A549 (cell line): ENCODE results near the gene PTRH1. TPM values are rescaled to one million over a fixed set of nuclear protein-coding genes. Genes with fewer than 3 reads are reported as not detected.

ENCODE experiments used
- ATAC-seq, 2 experiments: fragments of 200-7000 bp in 1 of 2; fragments of >200 bp in 1 of 2; cut with Nextera tagmentation in 1 of 2; cut with Tn5 transposase in 1 of 2; 3 replicates each; pipeline versions ENCODE4 v1.8.0 to v1.9.1; 2018 to 2020; ENCODE audit warnings: mild to moderate bottlenecking in 1 of 2, moderate library complexity in 1 of 2
- CTCF ChIA-PET: fragments of 300-600 bp; sonication (Branson Sonifier 250); formaldehyde crosslinking; extraction: SDS; loops from one replicate; lab custom pipeline; 2021; ENCODE audit warnings: antibody characterized with exemption, inconsistent platforms; lab: Yijun Ruan, JAX
- POLR2A ChIA-PET: fragments of 350-600 bp; formaldehyde crosslinking; extraction: SDS; loops from one replicate; lab custom pipeline; 2021; ENCODE audit warnings: antibody characterized with exemption, inconsistent platforms; lab: Yijun Ruan, JAX
- DNase-seq, 2 experiments: peaks; one replicate each; pipeline versions ENCODE4 v3.0.0 to v3.0.0-alpha.2; 2011 to 2016; ENCODE audit warnings: low read depth in 1 of 2, low spot score in 1 of 2
- FAIRE-seq: peaks from 2 replicates; lab custom pipeline; 2011; peaks lifted over from hg19 to GRCh38; lab: Jason Lieb, UNC
- H3K27ac ChIP-seq, 2 experiments: fragments of >200 bp; sonication (Bioruptor Twin); formaldehyde crosslinking; 3 replicates each; pipeline ENCODE4 v1.5.1; 2016 to 2017
- H3K4me1 ChIP-seq: fragments of >200 bp; sonication (Bioruptor Twin); formaldehyde crosslinking; 3 replicates; pipeline ENCODE4 v1.6.1; 2016
- H3K4me2 ChIP-seq: fragments of >200 bp; sonication (Bioruptor Twin); formaldehyde crosslinking; 3 replicates; pipeline ENCODE4 v1.6.1; 2016
- H3K4me3 ChIP-seq: fragments of >200 bp; sonication (Bioruptor Twin); formaldehyde crosslinking; 3 replicates; pipeline ENCODE4 v1.5.1; 2016
- H3K9me3 ChIP-seq: fragments of >200 bp; sonication (Bioruptor Twin); formaldehyde crosslinking; 3 replicates; pipeline ENCODE4 v1.6.1; 2016
- CBX2 ChIP-seq: fragments of 200-600 bp; sonication (generic); IDR thresholded peaks from 2 replicates; pipeline ENCODE4 v1.6.1; 2016; ENCODE audit warnings: low read depth, mild to moderate bottlenecking, borderline replicate concordance
- CBX8 ChIP-seq: fragments of 200-600 bp; sonication (generic); IDR thresholded peaks from 2 replicates; pipeline ENCODE4 v1.6.1; 2016
- CHD2 ChIP-seq: fragments of 150-350 bp; IDR thresholded peaks from 2 replicates; pipeline ENCODE4 v1.6.1; 2014; ENCODE audit warnings: low read length; ENCODE audit not compliant: partially characterized antibody
- EHF ChIP-seq: fragments of 250-450 bp; sonication (Bioruptor Pico); IDR thresholded peaks from 2 replicates; pipeline ENCODE4 v1.5.0; 2020; ENCODE audit warnings: mild to moderate bottlenecking
- EHMT2 ChIP-seq: fragments of 200-600 bp; sonication (generic); IDR thresholded peaks from 2 replicates; pipeline ENCODE4 v1.6.1; 2016; ENCODE audit warnings: antibody characterized with exemption, low read depth, mild to moderate bottlenecking, moderate library complexity
- ESRRA ChIP-seq: fragments of 150-350 bp; IDR thresholded peaks from 2 replicates; pipeline ENCODE4 v1.6.1; 2014; ENCODE audit warnings: mild to moderate bottlenecking, low read length, borderline replicate concordance
- FOSB ChIP-seq: fragments of 250-450 bp; sonication (Bioruptor Pico); IDR thresholded peaks from 2 replicates; pipeline ENCODE4 v1.5.0; 2020; ENCODE audit warnings: mild to moderate bottlenecking, moderate library complexity
- FOXS1 ChIP-seq: fragments of 250-450 bp; sonication (Bioruptor Pico); IDR thresholded peaks from 2 replicates; pipeline ENCODE4 v1.5.0; 2020; ENCODE audit warnings: mild to moderate bottlenecking, moderate library complexity
- HDAC2 ChIP-seq: fragments of 200-600 bp; sonication (generic); IDR thresholded peaks from 2 replicates; pipeline ENCODE4 v1.6.1; 2016
- HEYL ChIP-seq: fragments of 250-450 bp; sonication (Bioruptor Pico); IDR thresholded peaks from 2 replicates; pipeline ENCODE4 v1.8.0; 2021; ENCODE audit warnings: mild to moderate bottlenecking, moderate library complexity
- HOXA7 ChIP-seq: fragments of 250-450 bp; sonication (Bioruptor Pico); IDR thresholded peaks from 2 replicates; pipeline ENCODE4 v1.5.0; 2020; ENCODE audit warnings: mild to moderate bottlenecking, moderate library complexity
- HOXB5 ChIP-seq: fragments of 250-450 bp; sonication (Bioruptor Pico); IDR thresholded peaks from 2 replicates; pipeline ENCODE4 v1.5.0; 2020; ENCODE audit warnings: mild to moderate bottlenecking, moderate library complexity
- JUN ChIP-seq, 2 experiments: fragments of >200 bp; sonication (Bioruptor Twin); formaldehyde crosslinking; IDR thresholded peaks; 2 replicates in 1 of 2; 3 replicates in 1 of 2; pipeline ENCODE4 v1.6.1; 2016 to 2017
- JUNB ChIP-seq: fragments of >200 bp; sonication (Bioruptor Twin); formaldehyde crosslinking; IDR thresholded peaks from 2 replicates; pipeline ENCODE4 v1.6.1; 2016
- KDM1A ChIP-seq: fragments of 200-600 bp; sonication (generic); IDR thresholded peaks from 2 replicates; pipeline ENCODE4 v1.6.1; 2016; ENCODE audit warnings: low read depth, mild to moderate bottlenecking
- KDM5A ChIP-seq: fragments of 200-600 bp; sonication (generic); IDR thresholded peaks from 2 replicates; pipeline ENCODE4 v1.6.1; 2016; ENCODE audit warnings: antibody characterized with exemption, mild to moderate bottlenecking
- MAZ ChIP-seq: fragments of 150-350 bp; IDR thresholded peaks from 2 replicates; pipeline ENCODE4 v1.6.1; 2014; ENCODE audit warnings: antibody characterized with exemption, low read depth, low read length, borderline replicate concordance
- MYC ChIP-seq: IDR thresholded peaks from 2 replicates; pipeline ENCODE4 v1.6.1; 2012; ENCODE audit warnings: mild to moderate bottlenecking, inconsistent platforms, low read length, improper control_type of control experiment, borderline replicate concordance
- NFE2L2 ChIP-seq: fragments of 150-350 bp; conservative IDR thresholded peaks from 2 replicates; pipeline ENCODE4 v1.6.1; 2014; ENCODE audit warnings: low read length
- NPAS2 ChIP-seq: fragments of 250-450 bp; sonication (Bioruptor Pico); IDR thresholded peaks from 2 replicates; pipeline ENCODE4 v1.8.0; 2022; ENCODE audit warnings: mild to moderate bottlenecking, moderate library complexity, borderline replicate concordance
- PBX3 ChIP-seq: IDR thresholded peaks from 2 replicates; pipeline ENCODE4 v1.6.1; 2012
- POLR2A ChIP-seq: IDR thresholded peaks from 2 replicates; pipeline ENCODE4 v1.6.1; 2012; ENCODE audit warnings: mild to moderate bottlenecking, low read length
- POLR2AphosphoS2 ChIP-seq: conservative IDR thresholded peaks from 2 replicates; pipeline ENCODE4 v1.6.1; 2012; ENCODE audit warnings: low read length, improper control_type of control experiment, inconsistent platforms
- RARB ChIP-seq: fragments of 250-450 bp; sonication (Bioruptor Pico); IDR thresholded peaks from 2 replicates; pipeline ENCODE4 v1.8.0; 2021; ENCODE audit warnings: mild to moderate bottlenecking, moderate library complexity
- RCOR1 ChIP-seq: fragments of 150-350 bp; IDR thresholded peaks from 2 replicates; pipeline ENCODE4 v1.6.1; 2014; ENCODE audit warnings: antibody characterized with exemption, low read length, low read depth
- REST ChIP-seq: fragments of 200-600 bp; sonication (generic); IDR thresholded peaks from 2 replicates; pipeline ENCODE4 v1.6.1; 2016; ENCODE audit warnings: antibody characterized with exemption, mild to moderate bottlenecking, moderate library complexity
- RNF2 ChIP-seq: fragments of 200-600 bp; sonication (generic); IDR thresholded peaks from 2 replicates; pipeline ENCODE4 v1.6.1; 2016; ENCODE audit warnings: low read depth, mild to moderate bottlenecking, antibody characterized with exemption, moderate library complexity, borderline replicate concordance
- SMC3 ChIP-seq: fragments of >200 bp; sonication (Bioruptor Twin); formaldehyde crosslinking; IDR thresholded peaks from 3 replicates; pipeline ENCODE4 v1.6.1; 2018; ENCODE audit warnings: inconsistent platforms
- SREBF2 ChIP-seq: fragments of 450-650 bp; IDR thresholded peaks from 2 replicates; pipeline ENCODE4 v1.6.1; 2014; ENCODE audit warnings: mild to moderate bottlenecking, moderate library complexity
- TFCP2L1 ChIP-seq: fragments of 250-450 bp; sonication (Bioruptor Pico); IDR thresholded peaks from 2 replicates; pipeline ENCODE4 v1.5.0; 2021; ENCODE audit warnings: mild to moderate bottlenecking
- USF2 ChIP-seq: fragments of 450-650 bp; IDR thresholded peaks from 2 replicates; pipeline ENCODE4 v1.6.1; 2014; ENCODE audit warnings: antibody characterized with exemption
- ZC3H11A ChIP-seq: fragments of 450-650 bp; IDR thresholded peaks from 2 replicates; pipeline ENCODE4 v1.6.1; 2014; ENCODE audit warnings: antibody characterized with exemption, mild to moderate bottlenecking
- WGBS: methylation state at CpG from one replicate; pipeline ENCODE4 v1.1.6; 2017; ENCODE audit errors: missing lambda C conversion rate; 5-methylcytosine and 5-hydroxymethylcytosine counted together
- polyA plus RNA-seq, 4 experiments: library from polyadenylated mRNA; depleted of rRNA in 3 of 4; stranded (reverse); fragments of >200 nt; fragmentation: RNase III in 1 of 4; extraction: RNeasy Plus Mini Kit Qiagen cat#74134 plus additional on column Dnase treatment in 1 of 4; gene quantifications; 2 replicates in 3 of 4; 3 replicates in 1 of 4; pipeline ENCODE4 v1.2.3, GENCODE V29; 2011 to 2017
- TF ChIP-seq, protein P1 (sequence below): fragments of >200 bp; sonication (Bioruptor Twin); formaldehyde crosslinking; IDR thresholded peaks from 3 replicates; pipeline ENCODE4 v1.5.1; 2016

Gene PTRH1
- polyA plus RNA-seq, 2 of the 4 experiments (the other 2 are of a cell fraction): 5.1 to 11.4 TPM

DNA sequence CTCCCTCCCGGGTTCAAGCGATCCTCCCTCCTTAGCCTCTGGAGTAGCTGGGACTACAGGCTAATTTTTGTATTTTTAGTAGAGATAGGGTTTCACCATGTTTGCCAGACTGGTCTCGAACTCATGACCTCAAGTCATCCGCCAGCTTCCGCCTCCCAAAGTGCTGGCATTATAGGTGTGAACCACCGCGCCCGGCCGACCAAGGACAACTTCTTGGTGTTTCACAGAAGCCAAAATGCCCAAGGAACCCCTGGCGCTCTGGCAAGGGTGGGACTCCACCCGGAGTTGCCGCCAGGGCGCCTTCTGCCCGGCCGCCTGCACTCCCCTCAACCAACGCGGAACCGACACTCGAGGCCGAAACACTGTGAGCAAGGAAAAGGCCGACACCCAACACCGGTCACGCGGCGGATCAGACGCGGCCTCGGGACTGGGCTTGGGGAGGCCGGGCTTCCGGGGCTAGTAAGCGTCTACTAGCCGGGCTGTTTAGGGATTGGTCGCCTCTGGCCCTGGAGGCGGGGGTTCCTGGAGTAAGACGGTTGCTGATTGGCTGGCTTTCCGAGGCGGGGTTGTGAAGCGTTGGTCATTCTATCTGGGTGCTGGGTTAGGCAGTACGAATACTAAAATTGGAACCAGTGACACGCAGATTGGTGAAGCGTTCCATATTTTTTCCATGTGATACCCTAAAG lies 16.3 kb downstream of the PTRH1 start (continued):
- 0 out of 2 replicates have a peak, but pooled peaks have one; percentile 51 for TF ChIP-seq FOXS1 (CRISPR knock-in tag)
- TF ChIP-seq USF2: peak; percentile 65
- no peak for TF ChIP-seq PBX3
- no peak for TF ChIP-seq ZC3H11A
- TF ChIP-seq RNF2: peak; percentile 66; the same call in 1 of the 2 replicates
- no peak for TF ChIP-seq KDM5A
- peak; percentile 90 for TF ChIP-seq TFCP2L1
- peak; percentile 88; the same call in 1 of the 2 replicates for TF ChIP-seq EHF (CRISPR knock-in tag)
- no peak for TF ChIP-seq SMC3
- TF ChIP-seq HOXA7 (CRISPR knock-in tag): no peak
- TF ChIP-seq JUN (IDR thresholded peaks at IDR 0.05): peak in 1 of 2 experiments; percentile 78; a peak in 2 of 5 replicates
- TF ChIP-seq ESRRA: no peak
- TF ChIP-seq POLR2A: peak; percentile 66
- peak; percentile 41; the same call in 1 of the 2 replicates for TF ChIP-seq FOSB (CRISPR knock-in tag)
- no peak for TF ChIP-seq EHMT2
- TF ChIP-seq, protein P1, sequence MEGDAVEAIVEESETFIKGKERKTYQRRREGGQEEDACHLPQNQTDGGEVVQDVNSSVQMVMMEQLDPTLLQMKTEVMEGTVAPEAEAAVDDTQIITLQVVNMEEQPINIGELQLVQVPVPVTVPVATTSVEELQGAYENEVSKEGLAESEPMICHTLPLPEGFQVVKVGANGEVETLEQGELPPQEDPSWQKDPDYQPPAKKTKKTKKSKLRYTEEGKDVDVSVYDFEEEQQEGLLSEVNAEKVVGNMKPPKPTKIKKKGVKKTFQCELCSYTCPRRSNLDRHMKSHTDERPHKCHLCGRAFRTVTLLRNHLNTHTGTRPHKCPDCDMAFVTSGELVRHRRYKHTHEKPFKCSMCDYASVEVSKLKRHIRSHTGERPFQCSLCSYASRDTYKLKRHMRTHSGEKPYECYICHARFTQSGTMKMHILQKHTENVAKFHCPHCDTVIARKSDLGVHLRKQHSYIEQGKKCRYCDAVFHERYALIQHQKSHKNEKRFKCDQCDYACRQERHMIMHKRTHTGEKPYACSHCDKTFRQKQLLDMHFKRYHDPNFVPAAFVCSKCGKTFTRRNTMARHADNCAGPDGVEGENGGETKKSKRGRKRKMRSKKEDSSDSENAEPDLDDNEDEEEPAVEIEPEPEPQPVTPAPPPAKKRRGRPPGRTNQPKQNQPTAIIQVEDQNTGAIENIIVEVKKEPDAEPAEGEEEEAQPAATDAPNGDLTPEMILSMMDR: no peak
- TF ChIP-seq MYC: no peak
- no peak for TF ChIP-seq CBX2
- TF ChIP-seq KDM1A: no peak
- TF ChIP-seq JUNB: no peak
- TF ChIP-seq NPAS2: peak; percentile 92

GRCh38 chr9:127698386-127698785 lies 17.1 kb downstream of the PTRH1 start:
- ChIA-PET CTCF (interaction anchor here (1.1 to 1.9 kb wide), 2 partner anchors 16 to 37 kb away, joined by 4 to 8 read pairs; partner anchors contain the start of gene TOR2A), POLR2A (no interaction called here)
- H3K27ac ChIP-seq: peak overlapping the region in 1 of 2 experiments; percentile 94; a peak in 4 of 6 replicates
- no peaks in the 10 kb centered on the region for H3K9me3 ChIP-seq
- FAIRE-seq: no peak
- DNase-seq: no peak
- 94% methylated on average over 5 of the region's 5 CpGs for WGBS
- H3K4me3 ChIP-seq: no peak overlapping the region
- H3K4me1 ChIP-seq: 0 out of 3 replicates have a peak, but pooled peaks cover 3% of the 10 kb centered on the region
- ATAC-seq: no peak
- H3K4me2 ChIP-seq: no peak overlapping the region; the same call in 2 of the 3 replicates
- TF ChIP-seq NPAS2: no peak
- TF ChIP-seq CBX8: no peak
- no peak for TF ChIP-seq HEYL (CRISPR knock-in tag)
- no peak for TF ChIP-seq SREBF2
- no peak for TF ChIP-seq REST
- TF ChIP-seq PBX3: no peak
- no peak for TF ChIP-seq ESRRA
- no peak for TF ChIP-seq NFE2L2
- no peak for TF ChIP-seq HDAC2
- no peak for TF ChIP-seq HOXB5 (CRISPR knock-in tag)
- no peak for TF ChIP-seq RCOR1
- TF ChIP-seq MAZ: no peak
- TF ChIP-seq MYC: no peak
- TF ChIP-seq RARB (CRISPR knock-in tag): no peak
- TF ChIP-seq KDM5A: no peak
- TF ChIP-seq POLR2AphosphoS2: no peak
- no peak for TF ChIP-seq CHD2
